Gastrocnemius medialis (tissue), 4 donors: ENCODE results near the gene TIMP3. TPM values are rescaled to one million over a fixed set of nuclear protein-coding genes. Genes with fewer than 3 reads are reported as not detected.

Experiments used
- ATAC-seq, 2 donors: fragments of 150-250 bp; one replicate each; pipeline ENCODE4 v1.9.1; 2016
- DNase-seq, 2 donors: peaks; one replicate each; pipeline ENCODE4 v3.0.0-alpha.2; 2019
- H3K27ac ChIP-seq, 4 donors: fragments of 200-600 bp; sonication (generic); 1 replicate in 1 of 4; 2 replicates in 3 of 4; pipeline ENCODE4 v1.5.1; 2016 to 2018; ENCODE audit warnings: mild to moderate bottlenecking in 2 of 4, moderate library complexity in 1 of 4
- H3K27me3 ChIP-seq, 3 donors: fragments of 200-600 bp; sonication (generic) in 2 of 3; 1 replicate in 1 of 3; 2 replicates in 2 of 3; pipeline versions ENCODE4 v1.5.1 to v1.6.0; 2016 to 2019; ENCODE audit warnings: mild to moderate bottlenecking in 1 of 3, moderate library complexity in 1 of 3
- H3K36me3 ChIP-seq, 2 donors: fragments of 200-600 bp; sonication (generic) in 1 of 2; one replicate each; pipeline ENCODE4 v1.5.1; 2017 to 2018
- H3K4me1 ChIP-seq, 2 donors: fragments of 200-600 bp; sonication (generic) in 1 of 2; one replicate each; pipeline ENCODE4 v1.5.1; 2016 to 2017; ENCODE audit warnings: mild to moderate bottlenecking in 2 of 2
- H3K4me3 ChIP-seq, 4 donors: fragments of 200-600 bp; sonication (generic) in 3 of 4; 1 replicate in 1 of 4; 2 replicates in 3 of 4; pipeline ENCODE4 v1.5.1; 2016 to 2019; ENCODE audit warnings: mild to moderate bottlenecking in 2 of 4
- H3K9me3 ChIP-seq, 3 donors: fragments of 200-600 bp; sonication (generic) in 2 of 3; 1 replicate in 1 of 3; 2 replicates in 2 of 3; pipeline ENCODE4 v1.5.1; 2016 to 2019
- CTCF ChIP-seq, 5 experiments: fragments of 450-650 bp in 3 of 5; fragments of 200-600 bp in 2 of 5; sonication (generic) in 2 of 5; IDR thresholded peaks in 4 of 5; conservative IDR thresholded peaks in 1 of 5; 1 replicate in 4 of 5; 2 replicates in 1 of 5; pipeline ENCODE4 v1.5.1; 2016 to 2019; ENCODE audit warnings: antibody characterized with exemption in 5 of 5, mild to moderate bottlenecking in 3 of 5, moderate library complexity in 3 of 5
- POLR2A ChIP-seq, 2 donors: fragments of 450-650 bp; IDR thresholded peaks; one replicate each; pipeline ENCODE4 v1.6.1; 2017; ENCODE audit warnings: antibody characterized with exemption in 2 of 2, mild to moderate bottlenecking in 2 of 2, moderate library complexity in 2 of 2
- in situ Hi-C, 4 donors: fragments of 200-750 bp; cut with MboI; loops; one replicate each; pipeline versions ENCODE4 v1.15.0 to v1.8.0; 2017; ENCODE audit warnings: low sequenced_read_pairs in 4 of 4
- intact Hi-C: fragments of 100-400 bp; cut with DNase I; formaldehyde crosslinking; loops from one replicate; pipeline ENCODE4 v1.15.1; 2023; ENCODE audit warnings: low total_unique reads
- total RNA-seq, 4 donors: library from RNA; depleted of rRNA; stranded (reverse); fragments of >200 nt; gene quantifications; one replicate each; pipeline versions ENCODE4 v1.1.0 to v1.2.3, GENCODE V29; 2016

The TIMP3 gene
- total RNA-seq, 4 donors from 2014 or later: 102 to 247 (median 144) TPM

DNA sequence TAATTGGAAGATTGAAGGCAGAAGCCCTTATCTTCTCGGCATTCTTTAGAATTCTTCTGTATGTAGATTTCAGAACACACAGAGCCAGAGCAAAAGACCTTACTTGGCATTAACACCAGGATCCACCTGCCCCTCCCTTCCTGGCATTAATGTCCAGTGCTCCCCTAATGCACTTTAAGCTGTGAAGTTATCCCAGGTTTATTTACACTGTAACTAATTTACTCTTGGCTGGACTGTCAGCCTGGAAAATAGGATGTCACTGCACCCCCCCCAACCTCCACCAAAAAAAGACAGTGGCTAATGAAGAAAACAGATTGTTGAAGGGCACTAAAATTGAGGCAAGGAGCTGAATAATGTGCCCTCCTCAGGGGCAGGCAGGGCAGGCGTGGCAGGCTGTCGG is 30.1 kb downstream of the TIMP3 start:
- in situ Hi-C loops: no loop called here

DNA sequence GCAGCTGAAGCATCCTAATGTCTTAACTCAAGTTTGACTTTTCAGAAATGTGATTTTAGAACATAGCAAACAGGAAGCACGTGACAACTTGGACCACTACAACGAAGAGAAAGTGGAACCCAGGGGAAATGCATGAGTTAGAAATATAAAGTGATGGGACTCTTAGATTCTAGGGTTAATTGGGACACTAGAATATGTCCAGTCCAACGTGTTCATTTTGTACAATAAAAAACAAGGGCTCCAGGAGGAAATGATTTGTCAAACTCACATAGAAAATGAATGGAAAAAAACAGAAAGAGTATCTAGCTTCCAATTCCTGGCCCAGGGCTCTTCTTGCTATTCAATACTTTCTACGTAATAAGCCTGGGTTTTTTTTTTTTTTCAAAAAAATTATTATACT is 30.7 kb downstream of the TIMP3 start:
- Histone ChIP-seq H3K27me3 (no peaks in the 10 kb centered on the region), H3K36me3 (no peaks in the 10 kb centered on the region), H3K27ac (peak overlapping the region; percentile 57 to 72 (median 60)), H3K4me3 (no peak overlapping the region), H3K4me1 (peaks cover 57 to 71% of the 10 kb centered on the region in 2 donors), H3K9me3 (no peaks in the 10 kb centered on the region)
- ATAC-seq (no peak), DNase-seq (no peak)
- in situ Hi-C loops (no loop called here), intact Hi-C loops (no loop called here)
- TF ChIP-seq CTCF (IDR thresholded peaks at IDR 0.05 in 4 of 5, conservative IDR thresholded peaks at IDR 0.05 in 1 of 5): no peak
- TF ChIP-seq POLR2A (IDR thresholded peaks at IDR 0.05): no peak

More for the DNA sequence above, 30.1 kb downstream of the TIMP3 start:
- H3K27ac ChIP-seq: peak overlapping the region; percentile 57 to 72 (median 60)
- intact Hi-C loops: no loop called here
- TF ChIP-seq POLR2A (IDR thresholded peaks at IDR 0.05): no peak
- no peak for TF ChIP-seq CTCF (IDR thresholded peaks at IDR 0.05 in 4 of 5, conservative IDR thresholded peaks at IDR 0.05 in 1 of 5)
- H3K4me1 ChIP-seq: peaks cover 57 to 71% of the 10 kb centered on the region in 2 donors
- no peaks in the 10 kb centered on the region for H3K27me3 ChIP-seq
- no peak overlapping the region for H3K4me3 ChIP-seq
- no peaks in the 10 kb centered on the region for H3K36me3 ChIP-seq
- ATAC-seq: no peak
- no peak for DNase-seq
- H3K9me3 ChIP-seq: no peaks in the 10 kb centered on the region

DNA sequence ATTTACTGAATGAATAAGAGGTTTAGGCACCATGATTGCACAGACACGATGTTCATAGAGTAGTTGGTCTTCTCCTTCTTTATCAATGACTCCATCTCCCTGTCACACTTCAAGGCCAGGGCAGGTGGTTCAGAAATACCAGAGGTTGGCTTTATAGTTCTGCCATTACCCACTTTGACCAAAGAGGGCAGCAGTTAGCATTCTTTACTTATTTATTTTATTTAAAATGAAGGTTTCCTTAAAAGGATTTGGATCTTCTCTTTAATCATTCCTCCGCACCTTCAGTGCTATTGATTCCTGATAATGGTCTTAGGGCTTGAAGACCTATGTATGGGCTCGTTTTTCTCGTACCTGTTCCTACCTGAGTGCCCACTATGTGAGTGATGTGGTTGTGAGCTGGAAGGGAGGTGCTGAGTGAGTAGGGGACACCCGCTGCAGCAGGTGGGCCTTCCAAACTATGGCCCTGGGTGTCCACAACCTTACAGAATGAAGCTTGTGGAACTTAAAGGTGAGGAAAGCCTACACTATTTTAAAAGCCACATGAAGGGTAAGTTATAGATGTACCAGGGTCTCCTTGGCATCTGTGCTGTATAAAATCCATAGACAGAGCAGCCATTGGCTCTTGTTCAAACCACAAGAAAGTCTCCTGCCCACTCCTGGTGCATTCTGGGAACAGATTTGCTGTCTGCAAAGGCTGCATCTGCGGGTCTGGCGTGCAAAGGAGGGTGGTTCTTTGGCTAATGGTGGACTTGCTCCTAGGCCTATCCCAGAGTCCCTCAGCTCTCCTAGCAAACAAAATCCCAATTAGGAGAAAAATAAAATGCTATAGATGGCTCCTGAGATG is 35.0 kb downstream of the TIMP3 start:
- H3K9me3 ChIP-seq: no peaks in the 10 kb centered on the region
- no peak overlapping the region for H3K4me3 ChIP-seq
- ATAC-seq (no peak), DNase-seq (no peak)
- intact Hi-C loops (no loop called here), in situ Hi-C loops (no loop called here)
- H3K27ac ChIP-seq: peak overlapping the region; percentile 13 to 39 (median 30)
- H3K27me3 ChIP-seq: no peaks in the 10 kb centered on the region
- no peaks in the 10 kb centered on the region for H3K36me3 ChIP-seq
- H3K4me1 ChIP-seq: peaks cover 52 to 67% of the 10 kb centered on the region in 2 donors
- TF ChIP-seq CTCF (IDR thresholded peaks at IDR 0.05 in 4 of 5, conservative IDR thresholded peaks at IDR 0.05 in 1 of 5): peak in 1 of 5 experiments; percentile 30
- TF ChIP-seq POLR2A (IDR thresholded peaks at IDR 0.05): no peak

- no peak for ATAC-seq
- H3K9me3 ChIP-seq: no peaks in the 10 kb centered on the region
- no peak for TF ChIP-seq POLR2A (IDR thresholded peaks at IDR 0.05)
- TF ChIP-seq CTCF (IDR thresholded peaks at IDR 0.05 in 4 of 5, conservative IDR thresholded peaks at IDR 0.05 in 1 of 5): no peak
- H3K4me3 ChIP-seq: no peak overlapping the region
- intact Hi-C loops (no loop called here), in situ Hi-C loops (no loop called here)
- H3K36me3 ChIP-seq: no peaks in the 10 kb centered on the region
- DNase-seq: no peak
- H3K4me1 ChIP-seq: peaks cover 45 to 61% of the 10 kb centered on the region in 2 donors
- peak overlapping the region in 1 of 4 donors; percentile 2 for H3K27ac ChIP-seq
- no peaks in the 10 kb centered on the region for H3K27me3 ChIP-seq
Observed at GRCh38 chr22:32837142-32837541, 35.6 kb downstream of the TIMP3 start.
